Endothelial cell (in vitro differentiated cells): Measurements from ENCODE around the gene POLR1H. TPM values are rescaled to one million over a fixed set of nuclear protein-coding genes. Genes with fewer than 3 reads are reported as not detected.
A peak's percentile ranks its signal among the peaks of the same experiment; 100 is the strongest.

Experiments used
- DNase-seq: peaks from one replicate; pipeline ENCODE4 v3.0.0; 2021; ENCODE audit warnings: low spot score
- H3K27ac Mint-ChIP-seq: one replicate; pipeline ENCODE4 v1.8.0; 2021; ENCODE audit warnings: mixed read lengths, inconsistent platforms; ENCODE audit not compliant: unreplicated experiment
- H3K27me3 Mint-ChIP-seq: one replicate; pipeline ENCODE4 v1.8.0; 2021; ENCODE audit warnings: mild to moderate bottlenecking, moderate library complexity, mixed read lengths, inconsistent platforms; ENCODE audit not compliant: unreplicated experiment
- H3K36me3 Mint-ChIP-seq: one replicate; pipeline ENCODE4 v1.8.0; 2021; ENCODE audit warnings: mild to moderate bottlenecking, low read depth, mixed read lengths, inconsistent platforms; ENCODE audit not compliant: unreplicated experiment
- H3K4me1 Mint-ChIP-seq: one replicate; pipeline ENCODE4 v1.8.0; 2021; ENCODE audit warnings: mild to moderate bottlenecking, mixed read lengths, inconsistent platforms; ENCODE audit not compliant: unreplicated experiment
- H3K4me3 Mint-ChIP-seq: one replicate; pipeline ENCODE4 v1.8.0; 2021; ENCODE audit warnings: mild to moderate bottlenecking, mixed read lengths, inconsistent platforms; ENCODE audit not compliant: unreplicated experiment
- H3K9me3 Mint-ChIP-seq: one replicate; pipeline ENCODE4 v1.8.0; 2021; ENCODE audit warnings: mixed read lengths, inconsistent platforms; ENCODE audit not compliant: unreplicated experiment
- total RNA-seq: library from RNA; stranded (reverse); fragmentation: NEBNext Ultra II Directional; extraction: Animal tissue kit (Norgen Biotek cat#: 25700); gene quantifications from one replicate; pipeline ENCODE4 v1.2.1, GENCODE V29; 2021; ENCODE audit not compliant: unreplicated experiment
- TF ChIP-seq, protein P1 (sequence below): fragments of 200-600 bp; sonication (generic); IDR thresholded peaks from one replicate; pipeline ENCODE4 v1.5.0; 2021; ENCODE audit warnings: antibody characterized with exemption; ENCODE audit not compliant: unreplicated experiment

POLR1H gene
- total RNA-seq, 1 donor from 2014 or later: 39.0 TPM

DNA sequence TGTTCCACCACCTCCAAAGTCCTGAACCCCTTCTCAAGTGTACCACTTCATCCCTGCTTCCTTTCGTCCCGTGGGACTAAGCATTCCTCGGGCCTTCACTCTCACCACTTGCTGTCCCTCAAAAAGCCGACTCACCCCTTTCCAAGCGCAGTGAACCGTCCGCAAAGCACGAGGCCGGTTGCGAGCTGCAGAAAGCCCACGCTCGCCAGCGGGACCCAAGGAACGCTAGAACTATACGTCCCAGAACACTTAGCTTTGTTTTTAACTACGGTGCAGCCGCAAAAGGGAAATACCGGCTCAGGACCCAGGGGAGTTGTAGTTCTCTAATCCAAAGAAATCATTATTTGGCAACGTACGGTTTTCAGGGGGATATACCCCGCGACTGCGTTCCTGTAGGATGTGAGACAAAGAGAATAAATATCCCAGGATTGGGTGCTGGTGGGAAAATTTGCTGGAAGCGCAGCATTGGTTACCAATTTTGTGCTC lies 416 bp upstream of the POLR1H start:
- peak; percentile 32 for DNase-seq
- Mint-ChIP-seq H3K27ac (peak overlapping the region; percentile 96), H3K36me3 (no peaks in the 10 kb centered on the region), H3K4me1 (peaks cover 25% of the 10 kb centered on the region), H3K9me3 (no peaks in the 10 kb centered on the region), H3K4me3 (peak overlapping the region; percentile 98), H3K27me3 (peaks cover 4% of the 10 kb centered on the region)
- TF ChIP-seq, protein P1, sequence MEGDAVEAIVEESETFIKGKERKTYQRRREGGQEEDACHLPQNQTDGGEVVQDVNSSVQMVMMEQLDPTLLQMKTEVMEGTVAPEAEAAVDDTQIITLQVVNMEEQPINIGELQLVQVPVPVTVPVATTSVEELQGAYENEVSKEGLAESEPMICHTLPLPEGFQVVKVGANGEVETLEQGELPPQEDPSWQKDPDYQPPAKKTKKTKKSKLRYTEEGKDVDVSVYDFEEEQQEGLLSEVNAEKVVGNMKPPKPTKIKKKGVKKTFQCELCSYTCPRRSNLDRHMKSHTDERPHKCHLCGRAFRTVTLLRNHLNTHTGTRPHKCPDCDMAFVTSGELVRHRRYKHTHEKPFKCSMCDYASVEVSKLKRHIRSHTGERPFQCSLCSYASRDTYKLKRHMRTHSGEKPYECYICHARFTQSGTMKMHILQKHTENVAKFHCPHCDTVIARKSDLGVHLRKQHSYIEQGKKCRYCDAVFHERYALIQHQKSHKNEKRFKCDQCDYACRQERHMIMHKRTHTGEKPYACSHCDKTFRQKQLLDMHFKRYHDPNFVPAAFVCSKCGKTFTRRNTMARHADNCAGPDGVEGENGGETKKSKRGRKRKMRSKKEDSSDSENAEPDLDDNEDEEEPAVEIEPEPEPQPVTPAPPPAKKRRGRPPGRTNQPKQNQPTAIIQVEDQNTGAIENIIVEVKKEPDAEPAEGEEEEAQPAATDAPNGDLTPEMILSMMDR: no peak

GRCh38 chr6:30061858-30062458 lies 893 bp downstream of the POLR1H start:
- peak overlapping the region; percentile 98 for H3K4me3 Mint-ChIP-seq
- H3K36me3 Mint-ChIP-seq: no peaks in the 10 kb centered on the region
- TF ChIP-seq, protein P1: no peak
- DNase-seq: no peak
- peaks cover 4% of the 10 kb centered on the region for H3K27me3 Mint-ChIP-seq
- H3K27ac Mint-ChIP-seq: peak overlapping the region; percentile 96
- H3K4me1 Mint-ChIP-seq: peaks cover 38% of the 10 kb centered on the region
- no peaks in the 10 kb centered on the region for H3K9me3 Mint-ChIP-seq

DNA sequence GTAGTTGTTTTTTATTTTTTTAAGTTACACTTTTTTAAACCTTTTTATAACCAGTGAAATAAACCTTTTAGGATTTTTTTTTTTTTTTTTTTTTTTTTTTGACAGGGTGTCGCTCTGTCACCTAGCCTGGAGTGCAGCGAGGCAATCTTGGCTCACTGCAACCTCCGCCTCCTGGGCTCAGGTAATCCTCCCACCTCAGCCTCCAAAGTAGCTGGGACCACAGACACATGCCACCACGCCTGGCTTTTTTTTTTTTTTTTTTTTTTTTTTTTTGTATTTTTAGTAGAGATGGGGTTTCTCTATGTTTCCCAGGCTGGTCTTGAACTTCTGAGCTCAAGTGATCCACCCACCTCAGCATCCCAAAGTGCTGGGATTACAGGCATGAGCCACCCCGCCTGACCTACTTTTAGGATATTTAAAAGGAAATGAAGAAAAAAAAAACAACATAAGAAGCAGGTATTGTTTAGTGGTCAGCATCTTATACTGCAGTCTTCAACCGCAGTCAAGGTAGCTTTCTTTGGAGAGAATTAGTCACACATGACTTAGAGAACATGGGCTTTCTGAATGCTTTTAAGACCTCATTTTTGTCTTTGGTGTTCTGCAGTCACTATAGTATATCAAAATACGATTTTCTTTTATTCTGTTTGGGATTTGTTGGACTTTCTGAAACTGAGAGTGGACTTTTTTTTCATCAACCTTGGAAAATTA lies 1.6 kb downstream of the POLR1H start:
- TF ChIP-seq, protein P1: no peak
- H3K4me1 Mint-ChIP-seq: peaks cover 43% of the 10 kb centered on the region
- H3K27me3 Mint-ChIP-seq: peaks cover 6% of the 10 kb centered on the region
- no peaks in the 10 kb centered on the region for H3K9me3 Mint-ChIP-seq
- H3K4me3 Mint-ChIP-seq: peak overlapping the region; percentile 98
- H3K36me3 Mint-ChIP-seq: no peaks in the 10 kb centered on the region
- H3K27ac Mint-ChIP-seq: peak overlapping the region; percentile 96
- DNase-seq: no peak

DNA sequence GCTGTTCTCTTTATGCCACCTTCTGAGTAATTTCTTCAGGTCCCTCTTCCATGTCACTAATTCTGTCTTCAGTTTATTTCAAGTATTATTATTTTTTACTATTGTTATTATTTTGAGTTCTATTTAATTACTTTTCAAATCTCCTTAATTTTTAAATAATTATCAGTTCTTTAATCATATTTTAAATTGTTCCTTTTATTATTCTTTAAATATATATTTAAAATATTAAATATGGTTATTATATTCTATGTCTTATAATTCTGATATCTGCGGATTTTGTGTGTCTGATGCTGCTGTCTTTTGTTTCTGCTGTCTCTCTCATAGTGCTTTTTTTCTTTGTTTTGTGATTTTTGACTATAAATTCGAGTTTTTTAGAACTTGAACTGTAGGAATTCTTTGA lies 2.2 kb downstream of the POLR1H start:
- H3K27me3 Mint-ChIP-seq: peaks cover 8% of the 10 kb centered on the region
- no peaks in the 10 kb centered on the region for H3K9me3 Mint-ChIP-seq
- peaks cover 5% of the 10 kb centered on the region for H3K36me3 Mint-ChIP-seq
- peak overlapping the region; percentile 13 for H3K27ac Mint-ChIP-seq
- TF ChIP-seq, protein P1: no peak
- H3K4me3 Mint-ChIP-seq: peak overlapping the region; percentile 14
- peaks cover 50% of the 10 kb centered on the region for H3K4me1 Mint-ChIP-seq
- no peak for DNase-seq

DNA sequence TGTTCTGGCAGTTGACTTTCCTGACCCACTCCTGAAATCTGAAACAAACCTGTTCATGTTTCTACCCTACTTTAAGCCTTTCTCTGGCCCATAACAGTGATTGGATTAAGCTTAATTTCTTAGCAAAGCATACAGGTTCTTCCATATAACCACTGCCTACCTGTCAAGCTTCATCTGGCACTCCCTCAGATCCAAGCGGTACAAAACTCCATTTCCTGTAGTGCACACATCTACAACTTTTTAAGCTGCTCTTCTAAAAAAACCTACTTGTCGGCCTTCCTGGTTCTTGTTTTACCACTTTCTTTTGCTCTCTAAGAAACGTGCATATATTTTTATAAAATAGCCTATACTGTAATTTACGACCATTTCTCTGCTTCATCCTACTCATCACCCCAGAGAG lies 5.0 kb downstream of the POLR1H start:
- H3K27ac Mint-ChIP-seq: peak overlapping the region; percentile 95
- peaks cover 20% of the 10 kb centered on the region for H3K36me3 Mint-ChIP-seq
- no peak for DNase-seq
- H3K27me3 Mint-ChIP-seq: peaks cover 8% of the 10 kb centered on the region
- H3K4me3 Mint-ChIP-seq: peak overlapping the region; percentile 93
- peaks cover 50% of the 10 kb centered on the region for H3K4me1 Mint-ChIP-seq
- TF ChIP-seq, protein P1: no peak
- H3K9me3 Mint-ChIP-seq: no peaks in the 10 kb centered on the region
